Ramos (cell line): ENCODE results near the gene RGS6.

Experiments used
- in situ Hi-C: fragments of 300-500 bp; cut with MboI; formaldehyde crosslinking; loops from one replicate; pipeline ENCODE4 v1.14.3; 2022; ENCODE audit warnings: low sequenced_read_pairs; ENCODE audit not compliant: unreplicated experiment

RGS6 gene

DNA sequence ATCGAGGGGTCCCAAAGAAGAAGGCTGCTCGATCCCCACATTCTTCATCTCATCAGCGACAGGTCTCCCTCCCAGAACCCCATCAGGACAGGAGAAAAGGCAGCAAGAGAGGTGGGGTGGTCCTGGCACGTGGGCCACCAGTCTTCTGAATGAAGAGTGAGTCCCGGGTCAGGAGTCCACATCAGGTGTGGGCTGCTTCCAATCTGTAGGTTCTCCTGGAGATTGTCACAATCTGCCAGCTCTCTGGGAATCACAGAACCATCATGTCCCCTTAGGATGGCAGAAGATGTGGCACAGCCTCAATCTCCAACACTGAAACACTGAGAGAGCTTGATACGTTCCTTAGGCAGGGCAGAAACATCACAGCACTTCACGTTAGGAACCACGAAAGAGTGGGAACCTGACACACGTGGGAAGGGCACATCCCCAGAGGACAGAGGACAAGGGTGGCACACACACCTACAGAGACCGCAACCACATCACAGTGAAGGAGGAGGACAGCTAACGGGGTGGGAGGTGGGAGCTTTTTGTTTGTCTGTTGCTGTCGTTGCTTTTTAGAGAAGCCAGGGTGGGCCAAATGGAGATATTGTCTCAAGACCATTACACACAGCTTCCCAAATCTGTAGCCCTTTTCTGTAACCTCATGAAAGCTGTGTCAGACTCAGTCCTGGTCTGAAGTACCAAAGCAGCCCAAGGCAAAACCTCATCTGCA is 677.1 kb downstream of the RGS6 start:
- in situ Hi-C loops, result no loop called here

- in situ Hi-C loops, result no loop called here
These were observed 678.0 kb downstream of the RGS6 start for GRCh38 chr14:72610096-72610830.

DNA sequence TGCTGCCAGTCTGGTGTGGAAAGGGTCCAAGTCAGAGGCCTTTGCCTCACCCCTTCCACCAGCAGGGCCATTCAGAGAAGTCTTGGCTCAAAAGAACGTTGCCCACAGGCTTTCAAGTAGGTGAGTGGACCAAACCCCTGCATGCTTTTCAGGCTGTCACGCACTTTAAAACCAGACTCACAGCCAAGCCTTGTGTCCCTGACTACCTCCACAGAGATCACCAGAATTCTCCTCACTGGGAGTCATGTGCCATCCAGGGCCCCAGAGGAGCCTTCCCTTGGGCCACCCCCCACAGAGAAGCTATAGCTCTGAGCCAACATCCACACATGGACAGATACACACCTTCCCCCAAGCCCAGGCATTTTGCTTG is 678.6 kb downstream of the RGS6 start:
- in situ Hi-C loops, result no loop called here

GRCh38 chr14:72611506-72611905 is 679.3 kb downstream of the RGS6 start:
- in situ Hi-C loops, result no loop called here

GRCh38 chr14:72612041-72612440 is 679.8 kb downstream of the RGS6 start:
- in situ Hi-C loops, result no loop called here

- in situ Hi-C loops, result no loop called here
These were observed 681.2 kb downstream of the RGS6 start for GRCh38 chr14:72613231-72613974.

DNA sequence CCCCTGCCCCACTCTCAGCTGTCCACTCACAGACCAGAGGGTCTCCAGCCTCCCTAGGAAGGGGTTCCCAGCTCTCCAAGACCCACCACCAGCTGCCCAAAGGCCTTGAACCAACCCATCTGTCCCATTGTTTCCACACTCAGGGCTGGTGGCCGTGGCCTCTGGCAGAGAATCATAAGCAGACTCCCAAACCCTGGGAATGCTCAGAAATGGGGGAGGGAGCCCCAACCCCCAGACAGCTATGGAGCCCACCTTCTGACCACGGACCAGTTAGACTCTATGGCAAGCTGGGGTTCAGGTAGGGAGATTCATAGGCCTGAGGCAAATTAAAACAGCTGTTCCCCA is 681.7 kb downstream of the RGS6 start:
- in situ Hi-C loops, result no loop called here

DNA sequence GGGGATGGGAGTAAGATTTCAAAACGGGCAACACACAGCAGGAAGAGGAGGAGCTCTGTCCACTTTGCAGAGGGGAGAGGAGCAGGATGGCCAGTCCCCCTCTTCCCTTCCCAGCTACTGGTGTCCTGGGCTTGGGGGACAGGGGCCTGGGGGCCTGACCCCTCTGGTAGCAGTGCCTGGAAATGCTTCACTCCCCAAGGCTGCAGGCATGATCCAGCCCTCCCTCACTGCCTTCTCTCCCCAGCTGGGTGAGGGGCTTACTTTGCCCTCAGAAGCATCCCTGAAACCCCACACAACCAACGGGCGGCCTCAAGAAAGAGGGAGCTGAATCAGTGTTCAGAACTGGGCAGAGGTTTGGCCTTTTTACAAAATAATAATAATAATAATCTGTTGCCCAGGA is 682.1 kb downstream of the RGS6 start:
- in situ Hi-C loops, result no loop called here

GRCh38 chr14:72614891-72615415 is 682.7 kb downstream of the RGS6 start:
- in situ Hi-C loops, result no loop called here

DNA sequence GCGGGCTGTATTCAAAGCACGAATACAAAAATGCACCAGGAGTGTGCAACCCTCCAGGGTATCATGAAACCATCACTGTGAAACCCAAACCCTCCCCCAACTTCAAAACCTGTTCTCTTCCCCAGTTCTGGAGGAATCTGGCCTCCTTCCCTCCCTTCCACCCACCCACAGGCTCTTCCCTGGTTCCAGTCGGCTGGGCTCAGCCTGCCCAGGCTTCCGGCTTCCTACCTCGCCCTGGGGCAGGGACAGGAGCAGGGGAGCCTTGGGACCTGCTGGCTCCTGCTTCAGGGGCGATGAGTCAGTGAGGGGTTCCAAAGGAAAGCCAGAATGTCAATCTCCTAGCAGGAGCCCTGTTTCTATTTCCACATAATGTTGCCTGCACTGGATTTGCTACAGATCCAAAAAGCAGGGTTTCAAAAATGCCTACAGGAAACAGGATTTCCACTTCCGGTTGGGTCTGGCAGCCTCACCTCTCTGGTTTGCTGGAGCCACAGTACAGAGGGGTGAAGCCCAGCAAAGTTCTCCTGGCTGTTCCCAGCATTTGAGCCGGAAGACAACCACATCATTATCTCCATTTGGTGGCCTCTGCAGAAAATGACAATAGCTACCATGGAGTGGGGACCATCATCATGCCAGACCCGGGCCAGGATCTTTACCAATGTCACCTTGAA is 683.4 kb downstream of the RGS6 start:
- in situ Hi-C loops, result no loop called here
